Natural killer cell treated with Interleukin-12 subunit alpha and Interleukin-12 subunit beta and Interleukin-15 and Interleukin-18, amount 100 ng/mL, for 72 hours (primary cell): ENCODE data around the gene CNN3. TPM values are rescaled to one million over a fixed set of nuclear protein-coding genes. Genes with fewer than 3 reads are reported as not detected.
A peak's percentile ranks its signal among the peaks of the same experiment; 100 is the strongest.

Source experiments
- ATAC-seq, 2 donors: fragments of 150-1000 bp; cut with Tn5 transposase in 1 of 2; sonication (Bioruptor Pico), chemical (Tn5 transposase) in 1 of 2; 2 replicates each; pipeline ENCODE4 v1.10.0; 2021
- DNase-seq: peaks from one replicate; pipeline ENCODE4 v3.0.0; 2022; ENCODE audit warnings: low spot score
- H3K27ac Mint-ChIP-seq, 2 donors: 1 replicate in 1 of 2; 2 replicates in 1 of 2; pipeline ENCODE4 v1.8.0; 2022; ENCODE audit warnings: mixed read lengths in 2 of 2, mild to moderate bottlenecking in 1 of 2, moderate library complexity in 1 of 2
- H3K27me3 Mint-ChIP-seq, 2 donors: 1 replicate in 1 of 2; 2 replicates in 1 of 2; pipeline ENCODE4 v1.8.0; 2022; ENCODE audit warnings: mixed read lengths in 2 of 2
- H3K36me3 Mint-ChIP-seq: one replicate; pipeline ENCODE4 v1.8.0; 2022; ENCODE audit warnings: mixed read lengths
- H3K4me1 Mint-ChIP-seq, 2 donors: 1 replicate in 1 of 2; 2 replicates in 1 of 2; pipeline ENCODE4 v1.8.0; 2022; ENCODE audit warnings: low read depth in 2 of 2, mixed read lengths in 2 of 2, mild to moderate bottlenecking in 1 of 2
- H3K4me3 Mint-ChIP-seq: one replicate; pipeline ENCODE4 v1.8.0; 2022; ENCODE audit warnings: mixed read lengths
- H3K9me3 Mint-ChIP-seq: 2 replicates; pipeline ENCODE4 v1.8.0; 2022; ENCODE audit warnings: mixed read lengths
- total RNA-seq, 2 donors: library from RNA; stranded (reverse); gene quantifications; one replicate each; pipeline ENCODE4 v1.2.3, GENCODE V29; 2022

Gene CNN3
- total RNA-seq, result under 1 TPM in 1 of 2 donors, not detected in 1; 0.50 TPM

DNA sequence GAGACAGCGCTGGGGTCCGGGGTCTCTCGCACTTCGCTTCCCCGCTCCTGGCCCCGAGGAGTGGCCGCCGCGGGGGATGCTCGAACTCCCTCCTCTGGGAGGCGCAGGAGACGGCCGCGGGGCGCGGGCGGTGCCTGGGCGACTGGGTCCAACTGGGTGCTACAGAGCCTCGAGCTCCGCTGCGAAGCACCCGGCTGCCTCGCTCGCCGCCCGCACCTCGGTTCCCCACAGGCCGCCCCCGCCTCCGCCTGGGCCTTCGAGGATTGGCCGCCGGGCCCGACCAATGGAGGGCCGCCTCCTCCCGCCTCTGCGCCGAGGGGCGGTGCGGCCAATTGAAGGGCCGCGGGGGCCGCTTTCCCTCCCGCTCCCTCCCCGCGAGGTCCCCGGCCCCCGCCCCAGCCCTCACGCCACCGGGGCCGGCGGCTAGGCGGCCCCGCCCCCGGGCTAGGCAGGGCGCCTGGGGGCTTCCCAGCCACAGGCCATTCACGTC, at the start of gene CNN3:
Gene CNN3 (minus strand): TSS at position 196 of the 490 bp plus-strand sequence. CDS start 216 bp downstream, outside the sequence.
- DNase-seq (peak; percentile 76), ATAC-seq (peak; percentile 85 to 91)
- Mint-ChIP-seq H3K27ac (peak within 1 kb of the TSS in 1 of 2 donors; percentile 69), H3K27me3 (peaks cover 35 to 69% of the 10 kb centered on the region in 2 donors), H3K4me3 (peak within 1 kb of the TSS; percentile 68), H3K36me3 (no peaks in the 10 kb centered on the region), H3K9me3 (no peaks in the 10 kb centered on the region), H3K4me1 (peaks cover 11 to 15% of the 10 kb centered on the region in 2 donors)

- Mint-ChIP-seq H3K27ac (no peak overlapping the region), H3K4me3 (no peak overlapping the region), H3K9me3 (no peaks in the 10 kb centered on the region), H3K4me1 (no peaks in the 10 kb centered on the region), H3K36me3 (no peaks in the 10 kb centered on the region), H3K27me3 (no peaks in the 10 kb centered on the region)
- ATAC-seq, result no peak
- DNase-seq, result no peak
Measured at GRCh38 chr1:94974824-94975223, 47.9 kb upstream of the CNN3 start.

- Mint-ChIP-seq H3K4me3 (no peak overlapping the region), H3K4me1 (no peaks in the 10 kb centered on the region), H3K27me3 (no peaks in the 10 kb centered on the region), H3K36me3 (no peaks in the 10 kb centered on the region), H3K27ac (no peak overlapping the region), H3K9me3 (no peaks in the 10 kb centered on the region)
- DNase-seq (no peak), ATAC-seq (no peak)
Measured at GRCh38 chr1:94974241-94974640, 47.3 kb upstream of the CNN3 start.

- no peak overlapping the region for H3K4me3 Mint-ChIP-seq
- no peaks in the 10 kb centered on the region for H3K4me1 Mint-ChIP-seq
- H3K9me3 Mint-ChIP-seq, result no peaks in the 10 kb centered on the region
- no peaks in the 10 kb centered on the region for H3K36me3 Mint-ChIP-seq
- no peak for DNase-seq
- H3K27me3 Mint-ChIP-seq, result no peaks in the 10 kb centered on the region
- ATAC-seq, result no peak
- no peak overlapping the region for H3K27ac Mint-ChIP-seq
Measured at GRCh38 chr1:94973309-94973922, 46.5 kb upstream of the CNN3 start.

GRCh38 chr1:94971491-94971924, 44.6 kb upstream of the CNN3 start:
- Mint-ChIP-seq H3K4me1 (no peaks in the 10 kb centered on the region), H3K36me3 (no peaks in the 10 kb centered on the region), H3K27ac (no peak overlapping the region), H3K27me3 (no peaks in the 10 kb centered on the region), H3K4me3 (no peak overlapping the region), H3K9me3 (no peaks in the 10 kb centered on the region)
- ATAC-seq (no peak), DNase-seq (no peak)

DNA sequence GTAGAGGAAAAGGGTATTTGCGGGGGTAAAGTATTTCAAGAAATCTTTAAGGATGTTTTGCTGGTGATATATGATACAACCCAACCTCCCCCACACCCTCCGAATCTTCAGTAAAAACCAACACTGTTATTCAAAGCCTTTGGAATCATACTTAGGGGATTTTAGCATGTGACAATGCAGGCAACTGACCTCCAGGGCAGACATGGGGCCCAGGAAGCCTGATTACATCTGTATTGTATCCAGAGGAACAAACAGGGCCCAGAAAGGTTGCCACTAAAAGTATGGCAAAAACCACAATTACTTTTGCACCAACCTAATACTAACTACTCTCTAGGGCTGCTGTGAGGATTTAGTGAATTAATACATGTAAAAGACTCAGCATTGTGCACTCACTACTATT, 43.9 kb upstream of the CNN3 start:
- DNase-seq, result no peak
- Mint-ChIP-seq H3K36me3 (no peaks in the 10 kb centered on the region), H3K4me1 (no peaks in the 10 kb centered on the region), H3K4me3 (no peak overlapping the region), H3K27ac (no peak overlapping the region), H3K27me3 (no peaks in the 10 kb centered on the region), H3K9me3 (no peaks in the 10 kb centered on the region)
- no peak for ATAC-seq

GRCh38 chr1:94969137-94969536, 42.2 kb upstream of the CNN3 start:
- no peaks in the 10 kb centered on the region for H3K9me3 Mint-ChIP-seq
- no peak overlapping the region for H3K27ac Mint-ChIP-seq
- H3K36me3 Mint-ChIP-seq, result no peaks in the 10 kb centered on the region
- H3K4me3 Mint-ChIP-seq, result no peak overlapping the region
- no peak for DNase-seq
- no peaks in the 10 kb centered on the region for H3K27me3 Mint-ChIP-seq
- ATAC-seq, result no peak
- H3K4me1 Mint-ChIP-seq, result no peaks in the 10 kb centered on the region

GRCh38 chr1:94966033-94966432, 39.1 kb upstream of the CNN3 start:
- H3K27ac Mint-ChIP-seq, result no peak overlapping the region
- H3K27me3 Mint-ChIP-seq, result no peaks in the 10 kb centered on the region
- no peaks in the 10 kb centered on the region for H3K9me3 Mint-ChIP-seq
- DNase-seq, result no peak
- H3K4me3 Mint-ChIP-seq, result no peak overlapping the region
- peaks cover 3 to 8% of the 10 kb centered on the region in 2 donors for H3K4me1 Mint-ChIP-seq
- no peaks in the 10 kb centered on the region for H3K36me3 Mint-ChIP-seq
- no peak for ATAC-seq

- ATAC-seq (no peak), DNase-seq (no peak)
- Mint-ChIP-seq H3K4me1 (peaks cover 3 to 8% of the 10 kb centered on the region in 2 donors), H3K4me3 (no peak overlapping the region), H3K36me3 (no peaks in the 10 kb centered on the region), H3K27ac (no peak overlapping the region), H3K9me3 (no peaks in the 10 kb centered on the region), H3K27me3 (no peaks in the 10 kb centered on the region)
Measured at GRCh38 chr1:94963864-94964263, 37.0 kb upstream of the CNN3 start.

DNA sequence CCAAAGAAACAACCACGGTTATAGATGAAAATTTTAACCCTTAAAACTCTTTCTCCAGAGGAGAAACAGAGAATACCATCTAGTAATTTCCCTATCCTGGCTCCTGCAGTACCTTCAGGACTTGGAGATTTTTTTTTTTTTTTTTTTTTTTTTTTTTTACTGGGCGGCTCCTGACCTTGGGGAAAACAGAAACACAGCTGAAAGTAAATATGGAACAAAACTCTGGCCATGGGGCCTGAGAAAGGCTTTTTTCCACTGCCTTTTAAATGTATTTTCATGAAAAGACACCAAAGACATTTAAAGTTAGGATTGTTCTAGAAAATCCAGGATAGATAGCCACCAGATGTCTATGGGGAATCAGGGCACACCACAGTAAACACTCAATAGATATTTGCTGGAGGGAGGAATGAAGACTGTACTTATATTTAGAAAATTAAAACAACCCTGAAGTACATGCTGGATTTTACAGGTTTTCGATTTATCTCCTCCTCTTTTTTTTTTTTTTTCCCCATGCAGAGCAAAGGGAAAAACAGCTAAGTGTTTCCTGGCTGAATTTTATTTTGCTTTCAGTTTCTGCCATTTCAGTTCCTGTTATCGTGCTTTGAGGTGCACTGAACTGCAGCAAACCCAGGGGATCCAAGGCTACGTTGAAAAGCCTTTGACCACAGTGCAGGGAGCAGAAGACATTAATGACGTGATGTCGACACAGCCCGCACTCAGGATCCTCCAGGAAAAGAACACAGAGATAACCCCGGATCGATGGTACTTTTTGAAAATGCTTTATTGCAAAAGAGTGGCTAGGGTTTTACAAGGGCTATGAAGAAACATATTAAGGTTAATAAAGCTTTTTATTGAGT, 35.7 kb upstream of the CNN3 start:
- peak overlapping the region; percentile 91 for H3K4me3 Mint-ChIP-seq
- no peaks in the 10 kb centered on the region for H3K36me3 Mint-ChIP-seq
- H3K27ac Mint-ChIP-seq, result peak overlapping the region; percentile 81 to 98
- peaks cover 3 to 8% of the 10 kb centered on the region in 2 donors for H3K4me1 Mint-ChIP-seq
- no peaks in the 10 kb centered on the region for H3K27me3 Mint-ChIP-seq
- no peaks in the 10 kb centered on the region for H3K9me3 Mint-ChIP-seq
- peak; percentile 64 for DNase-seq
- peak in 1 of 2 donors; percentile 74 for ATAC-seq

GRCh38 chr1:94961988-94962387, 35.1 kb upstream of the CNN3 start:
- Mint-ChIP-seq H3K4me3 (peak overlapping the region; percentile 91), H3K27ac (peak overlapping the region; percentile 81 to 98), H3K9me3 (no peaks in the 10 kb centered on the region), H3K27me3 (no peaks in the 10 kb centered on the region), H3K36me3 (no peaks in the 10 kb centered on the region), H3K4me1 (peaks cover 3 to 8% of the 10 kb centered on the region in 2 donors)
- ATAC-seq (no peak), DNase-seq (no peak)

GRCh38 chr1:94961582-94961981, 34.7 kb upstream of the CNN3 start:
- Mint-ChIP-seq H3K36me3 (no peaks in the 10 kb centered on the region), H3K4me3 (peak overlapping the region; percentile 91), H3K4me1 (peaks cover 3 to 8% of the 10 kb centered on the region in 2 donors), H3K27me3 (no peaks in the 10 kb centered on the region), H3K27ac (peak overlapping the region in 1 of 2 donors; percentile 98), H3K9me3 (no peaks in the 10 kb centered on the region)
- ATAC-seq (no peak), DNase-seq (no peak)

DNA sequence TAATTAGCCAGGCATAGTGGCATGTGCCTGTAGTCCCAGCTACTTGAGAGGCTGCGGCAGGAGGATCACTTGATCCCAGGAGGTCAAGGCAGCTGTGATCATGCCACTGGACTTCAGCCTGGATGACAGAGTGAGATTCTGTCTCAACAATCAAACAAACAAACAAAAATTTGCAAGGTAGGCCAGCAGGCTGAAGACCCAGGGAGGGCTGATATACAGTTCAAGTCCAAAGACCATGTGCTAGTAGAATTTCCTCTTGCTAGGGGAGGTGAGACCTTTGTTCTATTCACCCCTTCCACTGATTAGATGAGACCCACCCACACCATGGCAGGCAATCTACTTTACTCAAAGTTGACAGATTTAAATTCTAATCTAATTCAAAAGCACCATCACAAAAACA, 31.2 kb upstream of the CNN3 start:
- Mint-ChIP-seq H3K27me3 (no peaks in the 10 kb centered on the region), H3K4me1 (peaks cover 3 to 7% of the 10 kb centered on the region in 2 donors), H3K9me3 (no peaks in the 10 kb centered on the region), H3K27ac (no peak overlapping the region), H3K4me3 (no peak overlapping the region), H3K36me3 (no peaks in the 10 kb centered on the region)
- ATAC-seq, result no peak
- no peak for DNase-seq
